Right ventricle myocardium inferior (tissue), 1 donor: Measurements from ENCODE around the gene ALPK3. TPM values are rescaled to one million over a fixed set of nuclear protein-coding genes. Genes with fewer than 3 reads are reported as not detected.

Source experiments
- ATAC-seq: fragments of 200-7000 bp; cut with Tn5 transposase; one replicate; pipeline ENCODE4 v1.9.1; 2020; ENCODE audit warnings: mild to moderate bottlenecking, moderate library complexity
- DNase-seq: peaks from one replicate; pipeline ENCODE4 v3.0.0; 2021; ENCODE audit errors: missing footprints
- intact Hi-C: fragments of 100-400 bp; cut with DNase I; formaldehyde crosslinking; loops from one replicate; pipeline ENCODE4 v1.11.0; 2022
- long read RNA-seq: library from polyadenylated mRNA; unstranded; transcript quantifications from one replicate; pipeline ENCODE4 v2.0.0, GENCODE V29; 2021
- total RNA-seq: library from RNA; stranded (reverse); fragmentation: NEBNext Ultra II Directional; extraction: Animal tissue kit (Norgen Biotek cat#: 25700); gene quantifications from one replicate; pipeline ENCODE4 v1.2.1, GENCODE V29; 2021
- donor health status: DM: no; HTN: yes; CAD: no; lungs with severe emphysema.

The ALPK3 gene
- total RNA-seq: 132 TPM
- long read RNA-seq, full-length matches to known transcripts: 9 of 53 reads
- long read RNA-seq, partial matches to known transcripts: 22 of 53 reads
- long read RNA-seq, other reads (novel, unspliced or antisense): 22 of 53 reads

- intact Hi-C loops: loop anchor here (5.0 kb wide), 1 partner anchor 160 kb away; the partner anchor contains the start of gene NMB
- DNase-seq (no peak), ATAC-seq (peak; percentile 68)
Measured at GRCh38 chr15:84816694-84817465, at the start of gene ALPK3. ALPK3 (plus strand) TSS chr15:84817356; CDS start chr15:84817453, 97 bp downstream.

- intact Hi-C loops: no loop called here
- ATAC-seq: no peak
Measured at GRCh38 chr15:84772031-84772430, 45.1 kb upstream of the ALPK3 start.

GRCh38 chr15:84772467-84772866 is 44.7 kb upstream of the ALPK3 start:
- intact Hi-C loops: no loop called here

More at GRCh38 chr15:84772031-84772430, 45.1 kb upstream of the ALPK3 start:
- no peak for DNase-seq

GRCh38 chr15:84773716-84774115 is 43.4 kb upstream of the ALPK3 start:
- no peak for DNase-seq
- intact Hi-C loops: no loop called here
- ATAC-seq: no peak

More at GRCh38 chr15:84772467-84772866, 44.7 kb upstream of the ALPK3 start:
- no peak for ATAC-seq
- DNase-seq: no peak

- ATAC-seq (no peak), DNase-seq (no peak)
- intact Hi-C loops: no loop called here
Measured at GRCh38 chr15:84775867-84776449, 41.2 kb upstream of the ALPK3 start.

GRCh38 chr15:84778194-84778593 is 39.0 kb upstream of the ALPK3 start:
- intact Hi-C loops: no loop called here
- no peak for ATAC-seq
- no peak for DNase-seq

GRCh38 chr15:84780492-84780891 is 36.7 kb upstream of the ALPK3 start:
- intact Hi-C loops: no loop called here

GRCh38 chr15:84781495-84781894 is 35.7 kb upstream of the ALPK3 start:
- no peak for DNase-seq
- intact Hi-C loops: no loop called here
- ATAC-seq: no peak

More at GRCh38 chr15:84780492-84780891, 36.7 kb upstream of the ALPK3 start:
- DNase-seq (no peak), ATAC-seq (no peak)

GRCh38 chr15:84782346-84782745 is 34.8 kb upstream of the ALPK3 start:
- intact Hi-C loops: no loop called here
- DNase-seq (no peak), ATAC-seq (no peak)

- no peak for DNase-seq
- ATAC-seq: no peak
- intact Hi-C loops: no loop called here
Measured at GRCh38 chr15:84783493-84784251, 33.5 kb upstream of the ALPK3 start.

- ATAC-seq (no peak), DNase-seq (no peak)
- intact Hi-C loops: no loop called here
Measured at GRCh38 chr15:84784262-84784661, 32.9 kb upstream of the ALPK3 start.

GRCh38 chr15:84785053-84785452 is 32.1 kb upstream of the ALPK3 start:
- intact Hi-C loops: no loop called here
- ATAC-seq: no peak
- no peak for DNase-seq

GRCh38 chr15:84788500-84788899 is 28.7 kb upstream of the ALPK3 start:
- intact Hi-C loops: no loop called here
- ATAC-seq (no peak), DNase-seq (no peak)

GRCh38 chr15:84789762-84790161 is 27.4 kb upstream of the ALPK3 start:
- intact Hi-C loops: no loop called here
- DNase-seq (no peak), ATAC-seq (no peak)

- intact Hi-C loops: no loop called here
- ATAC-seq (no peak), DNase-seq (no peak)
Measured at GRCh38 chr15:84790676-84791075, 26.5 kb upstream of the ALPK3 start.

GRCh38 chr15:84791763-84792162 is 25.4 kb upstream of the ALPK3 start:
- DNase-seq: no peak
- intact Hi-C loops: no loop called here
- ATAC-seq: no peak

- intact Hi-C loops: no loop called here
- no peak for ATAC-seq
- DNase-seq: no peak
Measured at GRCh38 chr15:84793431-84794161, 23.6 kb upstream of the ALPK3 start.

- no peak for ATAC-seq
- intact Hi-C loops: no loop called here
- DNase-seq: no peak
Measured at GRCh38 chr15:84794162-84794547, 23.0 kb upstream of the ALPK3 start.

GRCh38 chr15:84795186-84795585 is 22.0 kb upstream of the ALPK3 start:
- ATAC-seq (no peak), DNase-seq (no peak)
- intact Hi-C loops: no loop called here
